ENCODE results near the gene TAF6L.
"Not testable (repeated sequence)": the region's sequence is repeated elsewhere in the genome, so short reads cannot be mapped to it uniquely, and the experiment has no call there.

Gene TAF6L, protein sequence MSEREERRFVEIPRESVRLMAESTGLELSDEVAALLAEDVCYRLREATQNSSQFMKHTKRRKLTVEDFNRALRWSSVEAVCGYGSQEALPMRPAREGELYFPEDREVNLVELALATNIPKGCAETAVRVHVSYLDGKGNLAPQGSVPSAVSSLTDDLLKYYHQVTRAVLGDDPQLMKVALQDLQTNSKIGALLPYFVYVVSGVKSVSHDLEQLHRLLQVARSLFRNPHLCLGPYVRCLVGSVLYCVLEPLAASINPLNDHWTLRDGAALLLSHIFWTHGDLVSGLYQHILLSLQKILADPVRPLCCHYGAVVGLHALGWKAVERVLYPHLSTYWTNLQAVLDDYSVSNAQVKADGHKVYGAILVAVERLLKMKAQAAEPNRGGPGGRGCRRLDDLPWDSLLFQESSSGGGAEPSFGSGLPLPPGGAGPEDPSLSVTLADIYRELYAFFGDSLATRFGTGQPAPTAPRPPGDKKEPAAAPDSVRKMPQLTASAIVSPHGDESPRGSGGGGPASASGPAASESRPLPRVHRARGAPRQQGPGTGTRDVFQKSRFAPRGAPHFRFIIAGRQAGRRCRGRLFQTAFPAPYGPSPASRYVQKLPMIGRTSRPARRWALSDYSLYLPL

GRCh38 chr11:62771144-62772021 is at the start of gene TAF6L:
TAF6L (plus strand) TSS chr11:62771396; CDS start chr11:62775784, 4,388 bp downstream.
- peak; percentile 79 for DNase-seq (ENCODE audit: low read depth)

DNA sequence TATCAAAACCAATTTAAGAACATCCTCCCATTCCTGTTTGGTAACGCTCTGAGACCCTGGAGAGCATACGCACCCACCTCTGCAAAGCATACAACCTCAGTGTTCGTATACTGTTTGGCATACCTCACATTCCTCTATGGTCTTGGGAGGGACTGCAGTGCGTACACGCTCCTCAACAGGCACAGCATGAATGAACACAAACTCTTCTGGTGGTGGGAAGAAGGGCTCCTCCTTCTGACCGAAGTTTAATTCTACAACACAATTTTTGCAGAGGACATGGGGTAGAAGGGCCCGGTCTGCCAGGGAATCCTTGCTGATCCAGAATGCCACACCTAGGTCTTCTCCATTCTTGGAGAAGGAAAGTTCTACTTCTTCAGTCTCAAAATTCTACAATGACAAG is 49.2 kb upstream of the TAF6L start:
- DNase-seq (ENCODE audit: low read depth) = no peak

DNA sequence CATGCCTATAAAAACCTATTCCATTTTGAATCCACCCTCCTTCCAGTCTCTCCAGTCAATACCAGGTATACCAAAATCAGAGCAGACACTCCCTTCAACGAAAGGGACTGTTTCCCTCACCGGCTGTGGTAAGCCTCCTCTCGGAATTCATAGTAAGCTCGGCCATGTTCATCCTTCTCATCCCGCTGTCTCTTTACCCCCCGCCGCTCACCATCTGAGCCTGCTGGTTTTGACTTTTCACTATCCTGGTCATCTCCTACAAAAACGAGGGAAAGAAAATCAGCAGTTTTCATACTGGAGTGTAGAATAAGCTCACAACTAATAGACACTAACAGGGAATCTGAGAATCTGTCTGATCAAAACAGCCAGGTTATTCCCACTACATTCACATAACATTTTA is 47.0 kb upstream of the TAF6L start:
- no peak for DNase-seq (ENCODE audit: low read depth)

GRCh38 chr11:62725646-62726045 is 45.5 kb upstream of the TAF6L start:
- DNase-seq (ENCODE audit: low read depth) = no peak

DNA sequence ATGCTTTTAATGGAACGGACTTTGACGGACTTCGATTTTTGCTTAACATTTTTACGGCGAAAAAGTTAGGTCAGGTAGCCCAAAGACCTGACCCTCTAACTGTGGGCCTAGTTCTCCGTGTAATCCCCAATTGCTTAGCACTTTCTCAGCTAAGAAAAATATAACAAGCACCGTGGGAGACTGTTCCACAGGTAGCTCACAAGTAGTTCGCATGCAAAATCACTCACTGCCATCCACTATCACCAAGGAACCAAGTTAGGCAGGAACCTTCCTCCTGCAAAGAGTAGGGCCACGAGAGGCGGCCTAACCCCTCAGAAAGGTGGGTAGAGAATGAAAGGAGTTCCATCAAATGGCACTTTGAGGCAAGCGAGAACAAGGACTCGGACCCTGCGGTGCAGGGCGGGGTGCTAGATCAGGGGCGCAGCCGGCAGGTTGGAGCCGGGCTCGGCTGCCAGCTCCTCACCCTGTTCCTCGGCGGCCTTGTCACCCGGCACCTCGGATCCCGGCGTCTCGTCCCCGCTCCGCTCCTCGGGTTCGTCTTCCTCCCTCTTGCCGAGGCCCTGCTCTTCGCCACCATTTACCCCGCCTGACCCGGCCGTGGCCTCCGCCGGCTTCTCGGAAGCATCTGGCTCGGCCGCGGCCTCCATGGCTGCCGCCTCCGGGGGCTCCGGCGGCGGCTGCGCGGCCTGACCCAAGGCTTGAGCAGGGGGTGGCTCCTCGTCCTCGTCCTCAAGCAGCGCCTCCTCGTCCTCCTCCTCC is 44.9 kb upstream of the TAF6L start:
- no peak for DNase-seq (ENCODE audit: low read depth)

- DNase-seq (ENCODE audit: low read depth) = no peak
Observed at GRCh38 chr11:62726915-62727164, 44.4 kb upstream of the TAF6L start.

GRCh38 chr11:62727165-62727871 is 43.9 kb upstream of the TAF6L start, which contains the start of gene HNRNPUL2:
HNRNPUL2 (minus strand) TSS chr11:62727457; CDS start chr11:62727156, 301 bp downstream.
- peak; percentile 94 for DNase-seq (ENCODE audit: low read depth)

GRCh38 chr11:62727872-62728170 is 43.4 kb upstream of the TAF6L start:
- DNase-seq (ENCODE audit: low read depth) = peak; percentile 30

DNA sequence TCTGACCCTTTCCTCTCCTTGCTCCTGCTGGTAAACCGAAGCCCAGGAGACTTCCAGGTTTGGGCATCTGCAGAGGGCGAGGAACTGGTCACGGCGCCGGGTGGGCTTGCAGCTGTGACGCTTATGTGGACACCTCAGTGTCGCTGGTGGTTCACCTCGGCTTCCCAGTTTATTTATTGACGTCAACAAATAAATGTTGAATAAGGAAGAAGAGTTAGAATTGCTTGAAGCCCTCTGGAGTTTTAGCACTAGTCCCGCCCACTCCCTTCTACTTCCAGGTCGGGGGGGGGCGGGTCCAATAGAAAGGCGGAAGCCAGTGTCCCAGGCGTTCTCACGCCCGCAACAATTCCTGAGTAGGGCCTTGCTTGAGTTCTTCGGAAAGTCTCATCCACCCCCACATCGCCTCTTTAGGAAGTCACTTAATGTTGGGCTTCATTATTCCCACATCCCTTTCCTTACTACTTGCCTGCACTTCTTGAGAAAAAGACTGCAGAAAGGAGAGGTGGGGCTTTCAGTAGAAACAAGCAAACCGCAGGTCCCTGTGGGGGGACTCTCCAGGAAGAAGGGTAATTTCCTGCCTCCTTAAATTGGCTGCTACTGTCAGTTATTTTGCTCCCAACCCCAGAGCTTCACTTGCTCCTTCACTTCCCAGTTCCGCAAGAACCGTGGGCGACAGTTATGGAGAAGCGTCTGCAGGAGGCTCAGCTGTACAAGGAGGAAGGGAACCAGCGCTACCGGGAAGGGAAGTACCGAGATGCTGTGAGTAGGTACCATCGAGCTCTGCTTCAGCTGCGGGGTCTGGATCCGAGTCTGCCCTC is 42.8 kb upstream of the TAF6L start, which contains the start of gene TTC9C:
Gene TTC9C, plus strand, starts transcription at position 316 of the 818 bp plus-strand sequence. Its CDS starts 363 bp downstream, at position 679.
- peak; percentile 53 for DNase-seq (ENCODE audit: low read depth)

DNA sequence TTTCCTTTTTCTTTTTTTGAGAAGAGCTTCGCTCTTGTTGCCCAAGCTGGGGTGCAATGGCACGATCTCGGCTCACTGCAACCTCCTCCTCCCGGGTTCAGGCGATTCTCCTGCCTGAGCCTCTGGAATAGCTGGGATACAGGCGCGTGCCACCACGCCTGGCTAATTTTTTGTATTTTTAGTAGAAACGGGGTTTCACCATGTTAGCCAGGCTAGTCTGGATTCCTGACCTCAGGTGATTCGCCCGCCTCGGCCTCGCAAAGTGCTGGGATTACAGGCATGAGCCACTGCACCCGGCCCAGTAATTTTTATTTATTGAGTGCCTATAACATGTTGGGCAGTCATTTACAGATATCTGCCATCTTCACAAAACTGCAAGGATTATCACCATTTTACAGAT is 41.1 kb upstream of the TAF6L start:
- DNase-seq (ENCODE audit: low read depth) = not testable (repeated sequence)

GRCh38 chr11:62732830-62733229 is 38.4 kb upstream of the TAF6L start:
- DNase-seq (ENCODE audit: low read depth) = no peak

DNA sequence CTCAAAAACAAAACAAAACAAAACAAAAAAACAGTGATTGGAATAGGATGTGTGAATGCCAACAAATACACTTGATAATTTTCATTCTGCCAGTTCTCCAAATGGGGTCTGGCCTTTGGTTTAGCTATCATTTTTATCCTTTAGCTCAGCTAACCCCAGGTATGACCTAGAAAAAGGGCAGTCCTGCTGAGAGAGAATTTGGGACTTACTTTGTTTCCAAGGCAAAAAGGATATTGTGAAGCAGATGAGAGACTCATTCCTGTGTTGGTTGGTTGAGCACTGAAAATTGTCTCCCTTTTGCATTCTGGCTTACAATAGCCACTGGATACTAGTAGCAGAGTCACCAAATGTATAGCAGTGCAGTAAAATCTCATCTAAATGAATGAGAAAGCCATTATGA is 34.0 kb upstream of the TAF6L start:
- DNase-seq (ENCODE audit: low read depth) = no peak

DNA sequence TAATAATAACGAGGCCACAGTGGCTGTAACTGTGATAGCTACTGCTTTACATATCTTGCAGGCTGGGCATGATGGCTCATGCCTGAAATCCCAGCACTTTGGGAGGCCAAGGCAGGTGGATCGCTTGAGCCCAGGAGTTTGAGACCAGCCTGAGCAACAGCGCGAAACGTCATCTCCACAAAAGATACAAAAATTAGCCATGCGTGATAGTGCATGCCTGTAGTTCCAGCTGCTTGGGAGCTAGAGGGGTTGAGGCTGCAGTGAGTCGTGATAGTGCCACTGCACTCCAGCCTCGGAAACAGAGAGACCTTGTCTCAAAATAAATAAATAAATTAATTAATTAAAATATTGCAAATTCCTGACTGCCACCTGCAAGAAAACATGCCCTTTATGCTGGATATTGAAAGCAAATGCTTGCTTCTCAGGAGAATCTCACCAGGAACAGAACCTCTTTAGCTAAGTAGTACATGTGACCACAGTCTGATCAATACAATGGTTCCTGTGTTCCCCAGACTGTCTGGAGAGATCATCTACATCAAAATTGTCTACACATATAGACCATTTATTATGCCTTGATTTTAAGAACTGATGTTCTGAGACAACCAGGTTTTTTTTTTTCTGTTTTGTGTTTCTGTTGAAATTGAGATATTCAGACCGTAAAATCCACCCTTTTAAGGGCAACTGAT is 23.6 kb upstream of the TAF6L start:
- DNase-seq (ENCODE audit: low read depth) = no peak

GRCh38 chr11:62749931-62750330 is 21.3 kb upstream of the TAF6L start:
- not testable (repeated sequence) for DNase-seq (ENCODE audit: low read depth)

- no peak for DNase-seq (ENCODE audit: low read depth)
Observed at GRCh38 chr11:62752177-62752785, 18.9 kb upstream of the TAF6L start.

DNA sequence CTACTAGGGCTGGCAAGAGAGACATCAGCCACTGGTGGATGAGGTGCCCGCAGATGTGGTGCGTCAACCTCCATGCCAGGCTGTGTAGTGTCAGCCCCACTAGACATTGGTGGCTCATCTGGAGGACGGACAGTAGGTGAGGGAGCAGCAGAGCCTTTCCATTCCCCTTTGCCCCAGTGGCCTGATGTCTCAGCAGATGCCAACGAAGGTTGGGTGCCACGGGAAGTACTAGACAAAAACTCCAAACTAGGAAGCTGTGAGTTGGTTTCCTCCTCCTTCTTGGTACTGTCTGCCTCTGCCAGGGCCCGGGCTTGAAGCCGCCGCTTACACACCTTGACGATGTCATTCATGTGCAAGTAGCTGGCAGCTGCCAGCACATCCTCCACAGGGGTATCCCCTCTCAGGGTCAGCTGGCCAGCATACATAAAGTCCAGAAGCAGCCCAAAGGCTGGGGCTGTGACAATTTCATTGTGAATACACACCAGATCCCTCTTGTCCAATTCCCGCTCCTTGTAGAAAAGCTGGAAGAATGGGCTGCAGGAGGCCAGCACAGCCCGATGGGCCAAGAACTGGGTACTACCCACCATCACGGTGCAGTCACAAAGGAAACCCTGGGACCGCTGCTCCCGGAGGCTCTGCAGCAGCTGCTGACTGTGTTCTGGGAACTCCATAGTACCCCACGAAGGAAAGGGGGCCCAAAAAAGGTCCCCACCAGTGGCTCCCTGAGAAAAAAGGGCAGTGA is 18.0 kb upstream of the TAF6L start:
- DNase-seq (ENCODE audit: low read depth) = no peak

- peak; percentile 92 for DNase-seq (ENCODE audit: low read depth)
Observed at GRCh38 chr11:62753736-62754603, 17.2 kb upstream of the TAF6L start, which contains the start of gene ZBTB3. ZBTB3 (minus strand) TSS chr11:62754160; CDS start chr11:62753664, 496 bp downstream.
